Type B pancreatic cell (in vitro differentiated cells): Measurements from ENCODE around the gene LMLN. TPM values are rescaled to one million over a fixed set of nuclear protein-coding genes. Genes with fewer than 3 reads are reported as not detected.
"Not testable (repeated sequence)": the region's sequence is repeated elsewhere in the genome, so short reads cannot be mapped to it uniquely, and the experiment has no call there.

Source experiments
- DNase-seq: peaks from one replicate; pipeline ENCODE4 v3.0.0; 2021; ENCODE audit warnings: mixed read lengths; ENCODE audit not compliant: unreplicated experiment; ENCODE audit errors: extremely low spot score
- H3K27ac Mint-ChIP-seq: 2 replicates; pipeline ENCODE4 v1.8.0; 2021; ENCODE audit warnings: mild to moderate bottlenecking, mixed read lengths
- H3K27me3 Mint-ChIP-seq: 2 replicates; pipeline ENCODE4 v1.8.0; 2021; ENCODE audit warnings: mixed read lengths
- H3K36me3 Mint-ChIP-seq: 2 replicates; pipeline ENCODE4 v1.8.0; 2021; ENCODE audit warnings: mixed read lengths
- H3K4me1 Mint-ChIP-seq: one replicate; pipeline ENCODE4 v1.8.0; 2021; ENCODE audit warnings: mixed read lengths; ENCODE audit not compliant: unreplicated experiment
- H3K4me3 Mint-ChIP-seq: 2 replicates; pipeline ENCODE4 v1.8.0; 2021; ENCODE audit warnings: mild to moderate bottlenecking, mixed read lengths
- H3K9me3 Mint-ChIP-seq: 2 replicates; pipeline ENCODE4 v1.8.0; 2021; ENCODE audit warnings: mixed read lengths
- total RNA-seq: library from RNA; stranded (reverse); gene quantifications from 2 replicates; pipeline ENCODE4 v1.2.1, GENCODE V29; 2021; ENCODE audit warnings: low replicate concordance
- TF ChIP-seq, protein P1 (sequence below): fragments of 200-600 bp; sonication (generic); conservative IDR thresholded peaks from 2 replicates; pipeline ENCODE4 v1.5.0; 2021; ENCODE audit warnings: antibody characterized with exemption, mild to moderate bottlenecking

LMLN gene
- total RNA-seq, 1 donor from 2014 or later, result 10.0 TPM

DNA sequence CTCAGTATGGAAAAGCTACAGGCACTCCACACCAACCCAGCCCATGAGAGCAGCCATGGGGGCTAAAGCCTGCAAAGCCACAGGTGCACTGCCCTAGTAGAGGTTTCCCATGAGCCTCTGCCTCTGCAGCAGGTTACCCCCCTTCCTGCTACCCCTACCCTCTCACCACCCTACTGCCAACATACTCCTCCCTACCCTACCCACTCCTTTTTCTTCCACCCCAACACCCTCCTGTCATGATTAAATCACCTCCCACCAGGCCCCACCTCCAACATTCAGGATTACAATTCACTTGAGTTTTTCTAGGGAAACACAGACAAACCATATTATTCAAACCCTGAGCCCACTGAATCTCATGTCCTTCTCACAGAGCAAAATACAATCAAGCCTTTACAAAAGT is 88.4 kb downstream of the LMLN start:
- Mint-ChIP-seq H3K36me3 (no peaks in the 10 kb centered on the region), H3K27me3 (peaks cover 4% of the 10 kb centered on the region), H3K4me1 (no peaks in the 10 kb centered on the region), H3K4me3 (no peak overlapping the region), H3K9me3 (peaks cover 9% of the 10 kb centered on the region), H3K27ac (no peak overlapping the region)
- TF ChIP-seq, protein P1, sequence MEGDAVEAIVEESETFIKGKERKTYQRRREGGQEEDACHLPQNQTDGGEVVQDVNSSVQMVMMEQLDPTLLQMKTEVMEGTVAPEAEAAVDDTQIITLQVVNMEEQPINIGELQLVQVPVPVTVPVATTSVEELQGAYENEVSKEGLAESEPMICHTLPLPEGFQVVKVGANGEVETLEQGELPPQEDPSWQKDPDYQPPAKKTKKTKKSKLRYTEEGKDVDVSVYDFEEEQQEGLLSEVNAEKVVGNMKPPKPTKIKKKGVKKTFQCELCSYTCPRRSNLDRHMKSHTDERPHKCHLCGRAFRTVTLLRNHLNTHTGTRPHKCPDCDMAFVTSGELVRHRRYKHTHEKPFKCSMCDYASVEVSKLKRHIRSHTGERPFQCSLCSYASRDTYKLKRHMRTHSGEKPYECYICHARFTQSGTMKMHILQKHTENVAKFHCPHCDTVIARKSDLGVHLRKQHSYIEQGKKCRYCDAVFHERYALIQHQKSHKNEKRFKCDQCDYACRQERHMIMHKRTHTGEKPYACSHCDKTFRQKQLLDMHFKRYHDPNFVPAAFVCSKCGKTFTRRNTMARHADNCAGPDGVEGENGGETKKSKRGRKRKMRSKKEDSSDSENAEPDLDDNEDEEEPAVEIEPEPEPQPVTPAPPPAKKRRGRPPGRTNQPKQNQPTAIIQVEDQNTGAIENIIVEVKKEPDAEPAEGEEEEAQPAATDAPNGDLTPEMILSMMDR, result no peak
- no peak for DNase-seq

GRCh38 chr3:198051836-198052235 is 91.8 kb downstream of the LMLN start:
- DNase-seq, result no peak
- no peak overlapping the region for H3K4me3 Mint-ChIP-seq
- H3K27ac Mint-ChIP-seq, result no peak overlapping the region
- peaks cover 9% of the 10 kb centered on the region for H3K9me3 Mint-ChIP-seq
- no peaks in the 10 kb centered on the region for H3K36me3 Mint-ChIP-seq
- TF ChIP-seq, protein P1, result no peak
- H3K4me1 Mint-ChIP-seq, result no peaks in the 10 kb centered on the region
- peaks cover 7% of the 10 kb centered on the region for H3K27me3 Mint-ChIP-seq

- not testable (repeated sequence) for H3K4me1 Mint-ChIP-seq, H3K36me3 Mint-ChIP-seq, H3K27ac Mint-ChIP-seq, DNase-seq, H3K9me3 Mint-ChIP-seq, H3K4me3 Mint-ChIP-seq
- peaks cover 14% of the 10 kb centered on the region for H3K27me3 Mint-ChIP-seq
These were observed 93.4 kb downstream of the LMLN start for GRCh38 chr3:198053462-198053861.

GRCh38 chr3:198061119-198062067 is 101.4 kb downstream of the LMLN start:
- H3K27me3 Mint-ChIP-seq, result peaks cover 61% of the 10 kb centered on the region
- H3K27ac Mint-ChIP-seq, result no peak overlapping the region
- H3K4me1 Mint-ChIP-seq, result no peaks in the 10 kb centered on the region
- no peaks in the 10 kb centered on the region for H3K9me3 Mint-ChIP-seq
- no peak overlapping the region for H3K4me3 Mint-ChIP-seq
- no peak for DNase-seq
- TF ChIP-seq, protein P1, result no peak
- H3K36me3 Mint-ChIP-seq, result no peaks in the 10 kb centered on the region

DNA sequence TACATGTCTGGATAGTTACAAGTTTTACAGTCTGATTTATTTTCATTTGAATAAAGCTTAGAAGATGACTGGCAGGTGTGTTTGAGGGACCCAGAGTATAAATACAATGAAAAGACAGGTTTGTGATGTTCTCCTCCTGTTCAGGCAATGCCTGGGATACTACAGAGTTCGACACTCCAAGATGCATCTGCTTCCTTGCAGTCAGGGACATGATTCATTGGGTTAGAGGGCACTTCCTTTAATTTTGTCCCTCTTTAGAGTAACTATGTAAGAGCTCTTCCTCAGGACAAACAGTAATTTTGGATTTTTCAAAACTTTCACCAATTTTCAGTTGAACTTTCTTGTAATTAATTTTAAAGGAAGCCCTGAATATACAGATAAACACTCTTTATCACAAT is 102.0 kb downstream of the LMLN start:
- Mint-ChIP-seq H3K27me3 (peaks cover 63% of the 10 kb centered on the region), H3K4me3 (no peak overlapping the region), H3K36me3 (no peaks in the 10 kb centered on the region), H3K27ac (no peak overlapping the region), H3K4me1 (no peaks in the 10 kb centered on the region), H3K9me3 (no peaks in the 10 kb centered on the region)
- DNase-seq, result no peak
- TF ChIP-seq, protein P1, result no peak

- Mint-ChIP-seq H3K36me3 (no peaks in the 10 kb centered on the region), H3K9me3 (no peaks in the 10 kb centered on the region), H3K27ac (no peak overlapping the region), H3K4me1 (no peaks in the 10 kb centered on the region), H3K4me3 (no peak overlapping the region), H3K27me3 (peaks cover 61% of the 10 kb centered on the region)
- DNase-seq, result no peak
- TF ChIP-seq, protein P1, result no peak
These were observed 104.4 kb downstream of the LMLN start for GRCh38 chr3:198064420-198064819.
